NCI-H82 (cell line): Measurements from ENCODE around the gene SPATS1.
A peak's percentile ranks its signal among the peaks of the same experiment; 100 is the strongest.

Experiments used
- DNase-seq: peaks from one replicate; lab custom pipeline; 2025; lab: John Stamatoyannopoulos, UW

The SPATS1 gene

GRCh38 chr6:44388887-44389286 is 46.4 kb downstream of the SPATS1 start:
- peak; percentile 21 for DNase-seq

GRCh38 chr6:44390158-44390683 is 47.8 kb downstream of the SPATS1 start:
- DNase-seq: no peak
